Mammary epithelial cell (primary cell): ENCODE data around the gene CC2D2A.

Experiments
- CTCF ChIP-seq, 2 donors: IDR thresholded peaks in 1 of 2; conservative IDR thresholded peaks in 1 of 2; 2 replicates each; pipeline ENCODE4 v1.5.1; 2011 to 2012; ENCODE audit warnings: inconsistent platforms in 2 of 2, low read length in 2 of 2, mild to moderate bottlenecking in 2 of 2, control low read depth in 1 of 2, low read depth in 1 of 2; ENCODE audit not compliant: insufficient read depth in 1 of 2; ENCODE audit errors: extremely low read depth in 1 of 2
- EZH2 ChIP-seq: IDR thresholded peaks from 2 replicates; pipeline ENCODE4 v1.6.1; 2012; ENCODE audit warnings: low read length, inconsistent platforms, borderline replicate concordance

- TF ChIP-seq CTCF (conservative IDR thresholded peaks at IDR 0.05 in 1 of 2, IDR thresholded peaks at IDR 0.05 in 1 of 2; ENCODE audit: extremely low read depth in 1 of 2, insufficient read depth in 1 of 2, low read depth in 1 of 2, low read length in 2 of 2) = no peak
- no peak for TF ChIP-seq EZH2
Measured at GRCh38 chr4:15521442-15522039, 51.9 kb downstream of the CC2D2A start.
